Forelimb muscle (tissue), 1 donor: ENCODE results near the gene ZDHHC19. TPM values are rescaled to one million over a fixed set of nuclear protein-coding genes. Genes with fewer than 3 reads are reported as not detected.
"Not testable (repeated sequence)": the region's sequence is repeated elsewhere in the genome, so short reads cannot be mapped to it uniquely, and the experiment has no call there.

ENCODE experiments used
- DNase-seq: peaks from one replicate; pipeline ENCODE4 v3.0.0-alpha.2; 2013; ENCODE audit warnings: low read depth
- polyA plus RNA-seq: library from polyadenylated mRNA; unstranded; fragments of 120-200 nt; gene quantifications from one replicate; pipeline ENCODE4 v1.2.1, GENCODE V29; 2013; ENCODE audit not compliant: insufficient read length

Gene ZDHHC19
- polyA plus RNA-seq, 1 donor: 0.46 TPM

DNA sequence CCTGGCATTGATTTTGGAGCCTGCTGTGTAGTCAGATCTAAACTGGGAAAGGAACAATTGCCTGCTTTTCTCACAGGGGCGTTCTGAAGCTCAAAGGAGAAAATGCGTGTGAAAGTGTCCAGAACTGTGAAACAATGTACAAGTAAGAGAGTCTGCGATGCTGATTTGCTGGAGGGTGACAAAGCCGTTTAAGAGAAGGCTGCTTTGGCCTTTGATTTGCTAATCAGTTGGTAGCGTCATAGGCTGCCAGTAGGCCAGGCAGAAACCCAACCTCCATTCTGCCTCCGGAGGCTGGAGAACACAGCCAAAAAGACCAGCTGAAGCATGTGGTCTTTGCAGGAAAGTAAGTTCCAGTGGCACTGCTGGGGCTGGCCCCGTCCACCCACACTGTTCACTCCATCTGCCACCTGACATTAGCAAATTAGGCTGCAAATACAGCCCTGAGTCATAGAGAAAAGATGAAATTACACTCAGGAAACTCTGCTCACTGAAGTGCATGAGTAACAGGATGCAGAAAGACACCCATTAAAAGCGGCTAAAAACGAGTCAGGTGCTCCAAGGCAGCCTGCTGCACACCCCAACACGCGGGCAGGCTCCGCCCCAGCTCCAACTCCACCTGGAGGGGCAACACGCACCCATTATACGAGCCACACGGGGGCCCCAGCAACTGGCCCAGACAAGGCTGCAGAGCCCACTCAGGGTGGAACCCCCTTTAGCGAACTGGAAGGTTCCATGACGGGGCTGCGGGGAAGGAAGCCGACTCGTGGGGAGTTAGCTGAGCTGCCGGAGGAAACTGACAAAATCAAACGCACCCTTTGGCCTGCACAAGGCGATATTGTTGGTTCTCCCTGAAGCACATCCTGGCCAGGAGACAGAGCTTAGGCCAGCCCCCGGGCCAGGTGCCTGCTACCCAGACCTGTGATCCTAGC lies 31.6 kb downstream of the ZDHHC19 start:
- DNase-seq: no peak

DNA sequence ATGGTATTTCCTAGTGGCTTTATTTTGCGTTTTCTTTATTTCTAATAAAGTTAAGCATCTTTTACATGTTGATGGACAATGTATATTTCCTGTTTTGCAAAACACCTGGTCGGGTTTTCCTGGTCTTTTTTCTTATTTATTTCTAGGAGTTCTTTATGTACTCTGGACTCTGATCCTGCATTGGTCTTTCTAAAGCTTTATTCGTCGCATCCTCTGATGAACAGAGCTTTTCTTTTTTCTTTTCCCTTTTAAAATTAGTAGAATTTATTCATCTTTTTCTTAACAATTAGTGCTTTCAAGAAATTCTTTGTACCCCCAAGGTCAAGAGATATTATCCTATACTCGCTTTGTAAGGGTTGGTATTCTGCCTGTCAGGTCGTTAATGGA lies 32.2 kb downstream of the ZDHHC19 start:
- DNase-seq: no peak

DNA sequence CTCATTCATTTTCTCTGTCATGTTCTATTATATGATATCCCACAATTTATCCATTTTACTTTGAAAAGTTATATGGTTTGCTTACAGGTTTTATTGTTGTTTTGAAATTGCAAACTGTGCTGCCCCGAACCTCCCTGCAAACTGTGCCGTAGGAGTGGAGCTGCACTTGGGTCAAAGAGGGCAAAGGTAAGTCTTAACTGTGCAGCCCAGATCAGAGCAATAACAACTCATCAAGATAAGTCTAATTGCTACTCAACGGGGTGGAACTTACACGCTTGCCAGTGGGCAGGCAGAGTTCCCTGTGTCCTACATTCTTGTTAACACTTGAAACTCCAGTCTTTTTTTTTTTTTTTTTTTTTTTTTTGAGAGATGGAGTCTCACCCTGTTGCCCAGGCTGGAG lies 33.2 kb downstream of the ZDHHC19 start:
- no peak for DNase-seq

DNA sequence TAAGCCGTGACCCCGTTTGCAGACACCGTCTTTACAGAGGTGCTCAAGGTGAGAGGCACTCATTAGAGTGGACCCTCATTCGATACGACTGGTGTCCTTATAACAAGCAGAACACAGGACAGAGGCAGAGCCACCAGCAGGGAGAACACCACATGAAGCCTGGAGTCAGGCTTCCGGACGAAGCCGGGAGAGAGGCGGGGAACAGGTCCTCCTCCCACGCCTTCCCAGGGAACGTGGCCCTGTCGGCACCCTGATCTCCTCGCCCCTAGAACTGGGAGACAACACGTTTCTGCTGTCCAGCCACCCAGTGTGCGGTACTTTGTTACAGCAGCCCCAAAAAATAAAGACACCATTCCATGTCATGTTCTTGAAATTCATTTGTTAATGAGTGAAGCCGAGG lies 33.6 kb downstream of the ZDHHC19 start:
- DNase-seq: no peak

DNA sequence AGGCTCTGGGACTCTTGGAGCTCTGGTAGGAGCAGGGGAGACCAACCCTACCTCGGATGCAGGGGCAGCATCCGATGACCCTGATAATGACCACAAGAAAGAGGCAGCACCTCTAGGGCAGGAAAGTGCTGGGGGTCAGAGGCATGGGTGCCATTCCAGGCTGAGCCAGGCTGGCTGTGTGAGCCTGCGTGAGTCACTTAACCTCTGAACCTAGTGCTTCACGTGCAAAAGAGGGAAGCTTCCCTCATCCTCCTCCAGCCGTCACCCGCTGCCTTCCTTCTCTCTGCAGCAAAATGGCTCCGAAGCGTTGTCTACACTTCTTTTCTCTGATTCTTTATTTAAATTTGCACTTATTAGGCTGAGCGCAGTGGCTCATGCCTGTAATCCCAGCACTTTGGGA lies 35.5 kb downstream of the ZDHHC19 start:
- DNase-seq: no peak

DNA sequence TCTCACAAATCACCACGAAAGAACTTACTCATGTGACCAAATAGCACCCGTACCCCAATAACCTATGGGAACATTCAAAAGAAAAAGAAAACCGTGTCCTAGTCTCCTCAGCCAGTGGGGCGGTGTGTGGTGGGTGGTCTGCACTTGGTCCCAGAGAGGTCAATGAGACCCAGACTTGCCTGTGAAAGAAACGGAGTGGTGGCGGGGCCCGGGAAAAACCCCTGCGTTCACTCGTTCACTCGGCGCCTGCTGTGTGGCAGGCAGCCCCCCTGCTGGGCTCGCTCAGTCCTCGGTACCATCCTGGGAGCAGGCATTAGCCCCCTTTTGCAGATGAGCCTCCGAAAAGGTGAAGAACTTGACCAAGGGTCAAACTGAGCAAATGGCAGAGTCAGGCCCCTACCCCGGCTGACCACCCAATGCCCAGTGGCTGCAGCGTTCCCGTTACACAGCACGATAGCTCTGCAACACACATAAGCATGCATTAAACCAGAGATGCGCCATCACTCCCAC lies 36.0 kb downstream of the ZDHHC19 start:
- no peak for DNase-seq

DNA sequence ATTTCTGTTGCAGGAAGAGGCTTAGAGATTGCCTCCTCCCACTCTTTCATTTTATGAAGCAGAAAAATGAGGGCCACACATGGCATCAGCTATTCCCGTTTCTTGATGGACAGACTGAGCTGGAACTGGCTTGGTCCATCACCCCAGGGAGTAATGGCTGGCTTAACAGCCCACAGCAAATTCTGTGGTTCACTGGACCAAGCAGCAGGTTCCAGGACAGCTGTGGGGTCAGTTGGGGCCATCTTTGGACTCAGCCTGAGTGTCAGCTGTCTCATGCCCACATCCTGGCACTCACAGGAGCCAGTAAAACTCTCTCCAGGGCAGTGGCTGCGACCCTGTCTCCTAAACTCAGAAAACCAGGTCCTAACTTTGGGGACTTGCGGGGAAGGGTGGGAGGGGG lies 36.5 kb downstream of the ZDHHC19 start:
- DNase-seq: no peak

DNA sequence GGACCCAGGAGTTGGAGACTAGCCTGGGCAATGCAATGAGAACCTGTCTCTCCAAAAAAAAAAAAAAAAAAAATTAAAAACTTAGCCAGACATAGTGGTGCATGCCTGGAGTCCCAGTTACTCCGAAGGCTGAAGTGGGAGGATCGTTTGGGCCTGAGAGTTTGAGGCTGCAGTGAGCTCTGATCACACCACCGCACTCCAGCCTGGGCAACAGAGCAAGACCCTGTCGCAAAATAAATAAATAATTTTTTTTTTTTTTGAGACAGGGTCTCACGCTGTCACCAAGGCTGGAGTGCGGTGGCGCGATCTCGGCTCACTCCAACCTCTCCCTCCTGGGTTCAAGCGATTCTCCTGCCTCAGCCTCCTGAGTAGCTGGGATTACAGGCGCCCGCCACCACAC lies 40.9 kb downstream of the ZDHHC19 start:
- DNase-seq: not testable (repeated sequence)

DNA sequence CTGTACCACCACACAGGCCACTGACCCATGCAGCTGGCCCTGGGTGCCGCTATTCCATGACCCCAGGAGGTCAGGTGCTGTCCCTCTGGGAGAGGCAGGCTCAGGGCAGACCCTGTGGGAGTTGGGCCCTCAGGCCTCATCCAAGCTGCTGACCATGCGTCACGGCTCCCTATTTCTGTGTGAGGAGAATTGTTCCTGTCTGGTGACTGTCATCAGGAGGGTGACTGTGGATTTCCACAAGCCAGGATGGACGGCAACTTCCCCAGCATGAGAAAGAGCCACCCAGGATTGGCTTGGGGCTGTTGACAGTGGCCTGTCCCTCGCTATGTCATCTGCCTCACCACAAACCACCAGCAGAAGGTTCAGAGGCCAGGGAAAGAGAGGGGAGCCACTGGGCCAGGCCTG lies 41.4 kb downstream of the ZDHHC19 start:
- DNase-seq: no peak

DNA sequence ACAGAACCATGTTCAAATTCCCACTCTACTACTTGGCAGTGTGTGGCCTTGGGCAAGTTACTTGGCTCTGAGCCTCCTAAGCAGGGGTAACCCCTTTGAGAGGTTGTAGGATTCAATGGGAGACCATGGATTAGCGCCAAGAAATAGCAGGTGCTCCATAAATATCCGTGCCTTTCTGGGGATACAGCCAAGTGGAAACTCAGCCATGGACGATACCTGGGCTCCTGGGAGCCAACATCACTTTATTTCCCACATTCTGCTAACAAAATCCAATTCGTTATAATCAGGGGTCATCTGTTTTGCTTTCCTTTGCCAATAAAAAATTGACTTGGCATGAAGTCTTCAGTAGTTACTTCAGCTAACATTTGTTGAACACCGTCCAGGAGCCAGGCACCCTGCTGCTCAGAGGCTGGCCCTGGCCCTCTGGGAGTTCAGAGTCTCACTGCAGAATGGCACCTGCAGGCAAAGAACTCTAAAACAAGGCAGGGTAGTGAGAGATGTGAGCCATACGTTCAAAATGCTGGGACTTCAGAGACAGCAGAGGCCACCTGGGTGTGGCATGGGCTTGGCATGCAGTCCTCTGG lies 42.3 kb downstream of the ZDHHC19 start:
- no peak for DNase-seq

DNA sequence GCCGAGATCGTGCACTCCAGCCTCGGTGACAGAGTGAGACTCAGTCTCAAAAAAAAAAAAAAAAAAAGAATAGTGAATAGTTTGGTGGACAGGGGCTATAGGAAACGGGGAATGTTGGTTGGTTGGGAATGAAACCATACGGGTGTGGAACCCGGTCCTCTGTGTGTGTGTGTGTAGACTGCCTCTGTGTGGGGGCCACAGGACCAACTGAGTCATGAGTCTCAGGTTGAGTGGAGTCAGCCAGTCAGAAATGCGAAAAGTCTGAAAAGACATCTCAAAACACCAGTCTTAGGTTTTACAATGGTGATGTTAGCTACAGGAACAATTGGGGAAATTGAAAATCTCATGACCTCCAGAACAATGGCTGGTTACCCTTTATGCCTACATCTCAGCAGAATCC lies 44.5 kb downstream of the ZDHHC19 start:
- no peak for DNase-seq

DNA sequence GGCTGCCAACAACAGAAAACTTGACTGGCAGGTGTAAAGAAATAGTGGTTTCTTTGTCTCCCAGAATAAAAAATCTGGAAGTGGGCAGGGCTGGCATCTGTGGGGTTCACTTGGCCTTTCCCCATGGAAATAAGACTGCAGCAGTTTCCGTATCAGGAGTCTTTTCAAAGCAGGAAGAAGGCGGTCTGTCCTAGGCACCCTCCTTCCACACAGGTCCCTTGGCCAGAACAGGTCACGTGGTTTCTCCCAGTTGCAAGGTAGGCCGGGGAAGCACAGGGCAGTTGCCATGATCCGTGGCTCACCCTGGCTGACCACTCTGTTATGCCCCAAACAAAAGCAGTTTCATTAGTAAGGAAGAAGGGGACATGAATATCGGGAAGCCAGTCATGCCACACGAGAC lies 45.4 kb downstream of the ZDHHC19 start:
- no peak for DNase-seq

DNA sequence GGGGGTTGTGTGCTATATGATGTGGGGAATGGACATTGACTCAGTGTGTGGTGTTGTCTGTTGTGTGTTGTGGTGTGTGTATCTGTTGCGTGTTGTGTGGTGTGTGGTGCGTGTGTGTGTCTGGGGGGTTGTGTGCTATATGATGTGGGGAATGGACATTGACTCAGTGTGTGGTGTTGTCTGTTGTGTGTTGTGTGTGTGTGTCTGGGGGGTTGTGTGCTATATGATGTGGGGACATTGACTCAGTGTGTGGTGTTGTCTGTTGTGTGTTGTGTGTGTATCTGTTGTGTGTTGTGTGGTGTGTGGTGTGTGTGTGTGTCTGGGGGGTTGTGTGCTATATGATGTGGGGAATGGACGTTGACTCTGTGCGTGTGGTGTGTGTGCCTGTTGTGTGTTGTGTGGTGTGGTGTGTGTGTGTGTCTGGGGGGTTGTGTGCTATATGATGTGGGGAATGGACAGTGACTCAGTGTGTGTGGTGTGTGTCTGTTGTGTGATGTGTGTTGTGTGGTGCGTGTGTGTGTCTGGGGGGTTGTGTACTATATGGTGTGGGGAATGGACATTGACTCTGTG lies 46.1 kb downstream of the ZDHHC19 start:
- DNase-seq: not testable (repeated sequence)

DNA sequence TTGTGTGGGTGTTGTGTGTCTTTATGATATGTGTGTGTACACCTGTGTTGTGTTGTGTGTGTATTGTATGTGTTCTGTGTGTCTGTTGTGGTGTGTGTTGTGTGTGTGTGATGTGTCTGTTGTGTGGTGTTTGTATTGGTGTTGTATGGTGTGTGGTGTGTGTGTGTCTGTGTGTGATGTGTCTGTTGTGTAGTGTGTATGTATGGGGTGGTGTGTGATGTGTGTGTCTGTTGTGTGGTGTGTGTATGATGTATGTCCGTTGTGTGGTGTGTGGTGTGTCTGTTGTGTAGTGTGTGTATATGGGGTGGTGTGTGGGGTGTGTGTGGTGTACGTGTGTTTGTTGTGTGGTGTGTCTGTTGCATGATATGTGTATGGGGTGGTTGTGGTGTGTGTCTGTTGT lies 46.6 kb downstream of the ZDHHC19 start:
- no peak for DNase-seq

DNA sequence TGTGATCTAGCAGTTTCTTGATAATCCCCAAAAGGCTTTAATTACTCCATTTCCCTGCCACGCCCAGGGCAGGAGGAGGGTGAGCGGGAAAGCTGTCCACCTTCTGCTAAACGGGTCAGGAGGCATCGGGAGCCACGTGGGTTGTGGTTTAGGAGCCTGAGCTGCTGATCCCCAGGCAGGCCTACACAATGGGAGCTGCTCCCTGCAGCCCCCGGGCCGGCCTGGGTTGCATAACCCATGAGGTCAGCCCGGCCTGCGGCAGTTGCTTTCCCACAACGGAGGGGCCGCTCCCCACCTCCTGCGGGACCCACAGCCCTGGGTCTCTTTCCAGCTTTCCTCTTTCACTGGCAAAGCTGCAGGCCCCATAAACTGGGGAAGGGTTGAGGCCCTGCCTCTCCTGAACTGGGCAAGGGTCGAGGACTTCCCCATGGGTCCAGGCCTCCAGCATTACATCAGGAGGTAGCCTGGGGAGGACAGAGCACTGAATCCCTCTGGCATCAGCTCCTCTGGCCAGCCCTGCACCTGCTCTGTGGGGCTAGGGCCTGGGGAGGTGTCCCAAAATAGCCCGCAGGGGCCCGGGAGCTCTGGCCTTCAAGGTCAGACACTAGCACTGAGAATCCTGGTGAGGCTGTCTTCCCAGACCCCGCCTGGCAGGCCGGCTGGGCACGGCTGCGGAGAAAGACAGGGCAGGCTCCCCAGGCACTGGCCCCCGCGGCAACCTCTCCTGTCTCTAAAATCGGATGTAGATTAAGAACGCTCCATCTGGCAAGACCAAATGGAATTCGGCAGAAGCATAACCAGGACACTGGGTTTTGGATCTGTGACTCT lies 47.3 kb downstream of the ZDHHC19 start:
- no peak for DNase-seq

DNA sequence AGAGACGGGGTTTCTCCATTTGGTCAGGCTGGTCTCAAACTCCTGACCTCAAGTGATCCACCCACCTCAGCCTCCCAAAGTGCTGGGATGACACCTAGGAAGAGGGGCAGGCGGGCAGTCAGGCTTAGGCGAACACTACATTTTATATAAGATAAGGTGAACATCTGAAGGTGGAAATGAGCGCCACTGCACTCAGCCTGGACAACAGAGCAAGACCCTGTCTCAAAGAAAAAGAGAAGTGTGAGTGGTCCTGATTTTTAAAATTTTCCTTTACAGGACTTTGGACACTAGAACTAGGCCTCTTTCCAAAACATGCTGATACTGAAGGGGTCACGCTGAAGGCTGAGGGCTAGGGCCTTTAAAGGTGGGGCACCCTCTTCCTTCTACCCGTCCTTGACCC lies 48.0 kb downstream of the ZDHHC19 start:
- DNase-seq: no peak

DNA sequence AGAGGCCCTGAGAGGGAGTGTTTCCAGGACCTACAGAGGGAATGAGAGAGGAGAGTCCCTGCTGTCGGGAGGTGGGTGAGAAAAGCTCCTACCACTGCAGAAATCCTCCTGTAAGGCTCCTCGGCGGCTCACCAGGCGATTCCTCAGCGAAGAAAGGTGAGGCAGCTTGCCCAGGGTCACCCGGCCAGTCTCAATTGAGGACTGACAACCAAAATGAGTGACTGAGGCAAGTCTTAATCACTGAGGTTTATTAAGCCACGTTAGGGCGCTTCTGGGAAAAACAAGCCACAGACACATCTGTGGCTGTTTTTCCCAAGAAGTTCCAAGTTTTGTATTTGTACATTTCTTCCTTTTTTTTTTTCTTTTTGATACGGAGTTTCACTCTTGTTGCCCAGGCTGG lies 48.5 kb downstream of the ZDHHC19 start:
- DNase-seq: no peak

DNA sequence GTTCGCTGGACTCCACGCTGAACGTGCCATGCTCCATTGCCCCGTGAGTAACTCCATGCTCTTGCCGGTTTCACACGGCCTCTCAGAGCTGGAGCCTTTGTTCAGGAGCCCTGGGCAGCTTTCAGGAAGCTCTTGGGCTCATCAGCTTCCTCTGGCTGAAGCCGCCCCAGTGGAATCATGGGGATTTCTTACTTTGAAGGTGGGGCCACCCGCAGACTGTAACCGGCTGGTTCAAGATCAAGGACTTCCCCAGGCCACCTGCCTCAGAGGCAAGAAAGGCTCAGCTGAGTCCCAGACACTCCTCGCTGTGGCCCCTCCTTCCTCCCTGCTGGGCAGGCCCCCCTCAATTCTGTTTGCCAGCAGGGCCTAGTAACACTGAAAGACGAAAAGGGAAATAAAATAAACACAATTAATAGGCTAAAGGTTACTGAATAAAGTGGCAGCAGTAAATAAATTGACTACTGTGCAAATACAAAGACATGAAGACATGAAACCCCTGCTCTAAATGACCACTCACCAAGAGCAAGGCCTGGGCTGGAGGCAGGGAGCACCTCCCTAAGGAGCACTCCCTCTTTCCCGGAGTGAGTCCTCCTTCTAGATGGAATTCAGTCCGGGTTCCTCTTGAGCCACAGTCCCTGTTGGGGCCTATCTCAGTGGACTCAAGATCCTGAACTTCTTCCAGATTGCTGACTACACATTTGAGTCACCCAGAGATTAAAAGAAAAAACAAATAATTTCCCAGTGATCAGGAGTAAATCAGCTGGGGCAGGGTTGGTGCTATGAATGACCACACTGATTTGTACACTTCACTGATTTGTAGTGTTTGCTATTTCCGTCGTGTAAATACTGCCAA lies 51.0 kb downstream of the ZDHHC19 start:
- no peak for DNase-seq

DNA sequence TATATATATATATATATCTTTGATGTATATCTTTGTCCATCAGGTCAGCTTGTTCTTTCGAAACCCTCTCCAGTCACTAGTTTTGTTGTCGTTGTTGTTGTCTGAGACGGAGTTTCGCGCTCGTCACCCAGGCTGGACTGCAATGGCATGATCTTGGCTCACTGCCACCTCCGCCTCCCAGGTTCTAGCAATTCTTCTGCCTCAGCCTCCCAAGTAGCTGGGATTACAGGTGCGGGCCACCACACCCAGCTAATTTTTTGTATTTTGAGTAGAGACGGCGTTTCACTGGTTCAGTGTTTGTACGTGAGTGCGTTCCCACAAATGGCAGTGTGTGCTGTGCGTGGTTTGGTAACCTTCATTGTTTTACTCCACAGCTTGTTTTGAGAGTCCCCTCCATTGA lies 51.7 kb downstream of the ZDHHC19 start:
- no peak for DNase-seq

DNA sequence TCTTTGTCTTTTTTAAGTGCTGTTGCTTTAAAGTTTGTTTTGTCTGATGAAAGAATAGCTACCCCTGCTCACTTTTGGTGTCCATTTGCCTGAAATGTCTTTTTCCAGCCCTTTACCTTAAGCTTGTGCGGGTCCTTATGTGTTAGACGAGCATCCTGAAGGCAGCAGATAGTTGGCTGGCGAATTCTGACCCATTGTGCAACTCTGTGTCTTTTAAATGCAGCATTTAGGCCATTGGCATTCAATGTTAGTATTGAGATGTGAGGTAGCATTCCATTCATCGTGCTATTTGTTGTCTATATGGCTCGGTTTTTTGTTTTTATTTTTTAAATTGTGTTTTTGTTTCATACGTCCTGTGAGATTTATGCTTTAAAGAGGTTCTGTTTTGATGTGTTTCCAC lies 55.0 kb downstream of the ZDHHC19 start:
- no peak for DNase-seq

DNA sequence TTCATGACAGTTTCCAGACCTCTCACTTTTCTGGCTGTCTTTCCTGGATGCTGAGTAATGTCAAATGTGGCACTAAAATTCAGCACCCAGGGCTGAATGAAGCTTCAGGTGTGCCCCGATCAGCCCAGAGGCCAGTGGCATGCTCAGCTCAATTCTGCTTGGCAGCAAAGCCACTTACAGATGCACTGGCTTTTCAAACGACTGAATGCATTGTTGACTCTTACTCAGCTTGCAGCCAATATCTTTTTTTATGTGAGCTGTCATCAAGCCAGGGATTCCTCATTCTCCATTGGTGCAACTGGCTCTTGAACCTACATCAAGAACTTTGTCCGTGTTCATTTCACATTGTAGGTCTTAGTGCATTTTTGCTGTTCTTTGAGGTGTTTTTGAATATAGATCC lies 60.7 kb downstream of the ZDHHC19 start:
- no peak for DNase-seq
